IMR-90 (cell line): Measurements from ENCODE around the gene IL13. TPM values are rescaled to one million over a fixed set of nuclear protein-coding genes. Genes with fewer than 3 reads are reported as not detected.

Experiments
- ATAC-seq: fragments of 200-7000 bp; cut with Tn5 transposase; 2 replicates; pipeline ENCODE4 v1.9.1; 2020; ENCODE audit warnings: low read depth, mild to moderate bottlenecking, moderate library complexity
- BruUV-seq: library from RNA; stranded (reverse); fragments of 400-500 nt; replicated peaks from 2 replicates; lab custom pipeline; 2021; lab: Mats Ljungman, UMichigan
- CTCF ChIA-PET: fragments of 300-600 bp; formaldehyde crosslinking; extraction: SDS; loops from one replicate; lab custom pipeline; 2021; ENCODE audit warnings: antibody characterized with exemption; lab: Yijun Ruan, JAX
- POLR2A ChIA-PET: fragments of 300-600 bp; sonication (Branson Sonifier 250); formaldehyde crosslinking; loops from one replicate; lab custom pipeline; 2022; ENCODE audit warnings: antibody characterized with exemption; ENCODE audit not compliant: unreplicated experiment; lab: Charles Lee
- DNase-seq: peaks from one replicate; pipeline ENCODE4 v3.0.0; 2013
- H2AFZ ChIP-seq: replicated peaks from 2 replicates; pipeline ENCODE3; 2013; ENCODE audit warnings: low read length, mild to moderate bottlenecking; ENCODE audit not compliant: poor library complexity
- H2AK5ac ChIP-seq: 2 replicates; pipeline ENCODE4 v1.6.1; 2013; ENCODE audit warnings: low read depth, low read length, inconsistent platforms
- H2AK9ac ChIP-seq: replicated peaks from 2 replicates; pipeline ENCODE3; 2013; ENCODE audit warnings: mild to moderate bottlenecking, low read depth, low read length, moderate library complexity; ENCODE audit not compliant: poor library complexity
- H2BK120ac ChIP-seq: 2 replicates; pipeline ENCODE4 v1.6.1; 2013; ENCODE audit warnings: low read depth, low read length, inconsistent platforms
- H2BK15ac ChIP-seq: 3 replicates; pipeline ENCODE4 v1.6.1; 2013; ENCODE audit warnings: low read depth, low read length, inconsistent platforms
- H2BK20ac ChIP-seq: 2 replicates; pipeline ENCODE4 v1.6.1; 2013; ENCODE audit warnings: low read depth, mild to moderate bottlenecking, inconsistent platforms, low read length, moderate library complexity
- H2BK5ac ChIP-seq: 2 replicates; pipeline ENCODE4 v1.6.1; 2013; ENCODE audit warnings: mild to moderate bottlenecking, low read depth, low read length, inconsistent platforms; ENCODE audit not compliant: poor library complexity, severe bottlenecking
- H3K14ac ChIP-seq: replicated peaks from 2 replicates; pipeline ENCODE4 v1.6.1; 2013; ENCODE audit warnings: low read depth, low read length, inconsistent platforms
- H3K18ac ChIP-seq: 2 replicates; pipeline ENCODE4 v1.6.1; 2013; ENCODE audit warnings: low read depth, low read length, control low read depth
- H3K23ac ChIP-seq: 2 replicates; pipeline ENCODE4 v1.6.1; 2013; ENCODE audit warnings: low read depth, low read length, inconsistent platforms
- H3K27ac ChIP-seq: 2 replicates; pipeline ENCODE4 v1.5.1; 2013; ENCODE audit warnings: mild to moderate bottlenecking, control low read depth, low read length; ENCODE audit not compliant: insufficient read depth
- H3K27me3 ChIP-seq: 2 replicates; pipeline ENCODE4 v1.6.1; 2013; ENCODE audit warnings: low read length; ENCODE audit not compliant: control insufficient read depth, insufficient read depth
- H3K36me3 ChIP-seq: 2 replicates; pipeline ENCODE4 v1.6.1; 2013; ENCODE audit warnings: low read length, mixed read lengths; ENCODE audit not compliant: control insufficient read depth, insufficient read depth
- H3K4ac ChIP-seq: 2 replicates; pipeline ENCODE4 v1.6.1; 2013; ENCODE audit warnings: low read depth, low read length, inconsistent platforms
- H3K4me1 ChIP-seq: 2 replicates; pipeline ENCODE4 v1.6.1; 2013; ENCODE audit warnings: low read length, mixed read lengths; ENCODE audit not compliant: control insufficient read depth, insufficient read depth
- H3K4me2 ChIP-seq: 2 replicates; pipeline ENCODE4 v1.6.1; 2013; ENCODE audit warnings: low read depth, mild to moderate bottlenecking, control low read depth, low read length, moderate library complexity
- H3K4me3 ChIP-seq: 2 replicates; pipeline ENCODE4 v1.5.1; 2013; ENCODE audit warnings: low read depth, mild to moderate bottlenecking, control low read depth, low read length, moderate library complexity; ENCODE audit not compliant: insufficient read depth
- H3K56ac ChIP-seq: 2 replicates; pipeline ENCODE4 v1.6.1; 2013; ENCODE audit warnings: low read length, inconsistent platforms; ENCODE audit not compliant: insufficient read depth; ENCODE audit errors: extremely low read depth
- H3K79me1 ChIP-seq, 2 experiments: 2 replicates each; pipeline ENCODE4 v1.6.1; 2013; ENCODE audit warnings: low read length in 2 of 2, inconsistent platforms in 1 of 2, low read depth in 1 of 2
- H3K9ac ChIP-seq: 2 replicates; pipeline ENCODE4 v1.6.1; 2013; ENCODE audit warnings: low read depth, low read length, control low read depth
- H3K9me1 ChIP-seq: 2 replicates; pipeline ENCODE4 v1.6.1; 2013; ENCODE audit warnings: low read length, inconsistent platforms; ENCODE audit not compliant: insufficient read depth
- H3K9me3 ChIP-seq: 2 replicates; pipeline ENCODE4 v1.6.1; 2013; ENCODE audit warnings: low read length; ENCODE audit not compliant: control insufficient read depth, insufficient read depth
- H4K20me1 ChIP-seq: 2 replicates; pipeline ENCODE4 v1.6.1; 2013; ENCODE audit warnings: low read length, inconsistent platforms; ENCODE audit not compliant: insufficient read depth
- H4K5ac ChIP-seq: 2 replicates; pipeline ENCODE4 v1.6.1; 2013; ENCODE audit warnings: mild to moderate bottlenecking, low read depth, low read length, control low read depth
- H4K8ac ChIP-seq, 2 experiments: 2 replicates each; pipeline ENCODE4 v1.6.1; 2013; ENCODE audit warnings: low read depth in 2 of 2, low read length in 2 of 2, control low read depth in 1 of 2, inconsistent platforms in 1 of 2
- H4K91ac ChIP-seq: 2 replicates; pipeline ENCODE4 v1.6.1; 2013; ENCODE audit warnings: low read depth, low read length, inconsistent platforms; ENCODE audit not compliant: insufficient read depth
- CEBPB ChIP-seq: IDR thresholded peaks from 2 replicates; pipeline ENCODE4 v1.6.1; 2012; ENCODE audit warnings: low read depth, low read length, improper control_type of control experiment
- CHD1 ChIP-seq: IDR thresholded peaks from 2 replicates; pipeline ENCODE4 v1.6.1; 2012; ENCODE audit warnings: low read depth, low read length, improper control_type of control experiment
- FOS ChIP-seq: fragments of 150-350 bp; IDR thresholded peaks from 2 replicates; pipeline ENCODE4 v1.6.1; 2016; ENCODE audit warnings: low read depth, low read length
- MAZ ChIP-seq: IDR thresholded peaks from 2 replicates; pipeline ENCODE4 v1.6.1; 2012; ENCODE audit warnings: low read depth, mild to moderate bottlenecking, low read length, improper control_type of control experiment, moderate library complexity, borderline replicate concordance
- MXI1 ChIP-seq: IDR thresholded peaks from 2 replicates; pipeline ENCODE4 v1.6.1; 2012; ENCODE audit warnings: low read depth, mild to moderate bottlenecking, low read length, moderate library complexity, borderline replicate concordance
- RCOR1 ChIP-seq: IDR thresholded peaks from 2 replicates; pipeline ENCODE4 v1.6.1; 2012; ENCODE audit warnings: mild to moderate bottlenecking, low read length, improper control_type of control experiment; ENCODE audit not compliant: insufficient replicate concordance
- RFX5 ChIP-seq: IDR thresholded peaks from 2 replicates; pipeline ENCODE4 v1.8.0; 2012; ENCODE audit warnings: low read depth, mild to moderate bottlenecking, low read length, moderate library complexity
- SMC3 ChIP-seq: fragments of 150-350 bp; IDR thresholded peaks from 2 replicates; pipeline ENCODE4 v1.6.1; 2016; ENCODE audit warnings: low read depth, mild to moderate bottlenecking, antibody characterized with exemption, low read length, moderate library complexity
- WGBS, 2 experiments: methylation state at CpG; one replicate each; pipeline versions ENCODE4 v1.1.5 to v1.1.7; 2013; ENCODE audit warnings: missing lambda C conversion rate in 2 of 2; ENCODE audit not compliant: insufficient read length in 1 of 2; ENCODE audit errors: extremely low coverage in 2 of 2; 5-methylcytosine and 5-hydroxymethylcytosine counted together
- dilution Hi-C: fragments of 300-500 bp; cut with HindIII; formaldehyde crosslinking; loops from one replicate; pipeline ENCODE4 v1.14.3; 2018; ENCODE audit warnings: low sequenced_read_pairs; ENCODE audit not compliant: unreplicated experiment
- in situ Hi-C: fragments of 300-500 bp; cut with MboI; formaldehyde crosslinking; loops from 3 replicates; pipeline ENCODE4 v1.14.3; 2019; ENCODE audit warnings: low sequenced_read_pairs, inconsistent platforms, mixed read lengths
- intact Hi-C: fragments of 100-400 bp; cut with micrococcal nuclease; formaldehyde crosslinking; loops from 2 replicates; pipeline ENCODE4 v1.10.0; 2022
- polyA plus RNA-seq, 3 experiments: library from polyadenylated mRNA; depleted of rRNA; stranded (reverse); fragments of >200 nt; gene quantifications; 2 replicates each; pipeline ENCODE4 v1.2.3, GENCODE V29; 2012; ENCODE audit warnings: low replicate concordance in 1 of 3
- total RNA-seq: library from RNA; depleted of rRNA; stranded (reverse); fragments of >200 nt; gene quantifications from 2 replicates; pipeline ENCODE4 v1.2.3, GENCODE V29; 2012
- TF ChIP-seq, protein P1 (sequence below): fragments of 150-350 bp; IDR thresholded peaks from 2 replicates; pipeline ENCODE4 v1.6.1; 2017; ENCODE audit warnings: mild to moderate bottlenecking, antibody characterized with exemption, low read length, low read depth
- TF ChIP-seq, protein P2 (sequence below): fragments of 150-350 bp; IDR thresholded peaks from 2 replicates; pipeline ENCODE4 v1.6.1; 2016; ENCODE audit warnings: low read depth, mild to moderate bottlenecking, low read length, moderate library complexity, borderline replicate concordance

Gene IL13
- total and polyA plus RNA-seq, 2 of the 4 experiments (the other 2 are of a cell fraction), result not detected

DNA sequence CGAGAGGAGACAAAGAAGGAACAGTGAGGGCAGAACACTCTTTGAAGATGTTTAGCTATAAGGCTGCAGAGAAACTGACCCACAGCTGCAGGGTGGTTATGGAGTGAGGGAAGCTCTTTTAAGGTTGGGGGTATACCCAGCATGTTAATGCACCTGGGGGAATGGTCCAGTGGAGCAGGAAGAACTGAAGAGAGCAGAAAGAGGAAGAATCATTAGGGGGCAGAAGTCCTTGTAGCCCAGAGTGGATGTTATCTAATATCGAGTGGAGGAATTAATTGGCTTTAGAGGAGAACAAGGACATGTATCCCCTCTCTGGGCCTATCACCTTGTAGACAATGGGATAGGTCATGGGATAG, 23.5 kb downstream of the IL13 start:
- no peaks in the 10 kb centered on the region for H3K9me3 ChIP-seq
- H3K23ac ChIP-seq, result no peak overlapping the region
- DNase-seq (no peak), ATAC-seq (no peak)
- H3K14ac ChIP-seq, result no peak overlapping the region
- peaks cover 6% of the 10 kb centered on the region for H3K4me1 ChIP-seq
- no peak overlapping the region; the same call in 1 of the 2 replicates for H3K56ac ChIP-seq
- no peaks in the 10 kb centered on the region for H3K36me3 ChIP-seq
- in situ Hi-C loops, result no loop called here
- intact Hi-C loops, result no loop called here
- H3K27ac ChIP-seq, result no peak overlapping the region
- H2BK20ac ChIP-seq, result no peak overlapping the region
- no peak overlapping the region for H3K9ac ChIP-seq
- H3K9me1 ChIP-seq, result peaks cover 15% of the 10 kb centered on the region
- ChIA-PET POLR2A (no interaction called here), CTCF (no interaction called here)
- no TSS peak for BruUV-seq
- H2AK5ac ChIP-seq, result no peak overlapping the region
- no peak overlapping the region for H3K18ac ChIP-seq
- no peaks in the 10 kb centered on the region for H4K20me1 ChIP-seq
- H3K4me2 ChIP-seq, result no peak overlapping the region
- no peaks in the 10 kb centered on the region for H3K27me3 ChIP-seq
- H2BK15ac ChIP-seq, result no peak overlapping the region
- WGBS, 2 experiments, result 100% methylated on average over 1 of the region's 2 CpGs; no CpG with 5 or more reads in 1 of the 2 experiments
- H3K4ac ChIP-seq, result no peak overlapping the region
- no peak overlapping the region for H2AK9ac ChIP-seq
- H4K91ac ChIP-seq, result no peak overlapping the region
- dilution Hi-C loops, result no loop called here
- no peak overlapping the region for H2AFZ ChIP-seq
- no peak overlapping the region for H2BK5ac ChIP-seq
- no peak overlapping the region for H2BK120ac ChIP-seq
- no peak overlapping the region for H4K8ac ChIP-seq
- H3K79me1 ChIP-seq, result no peaks in the 10 kb centered on the region
- no peak for TF ChIP-seq SMC3
- TF ChIP-seq FOS, result no peak
- no peak for TF ChIP-seq MAZ
- TF ChIP-seq RCOR1, result no peak
- TF ChIP-seq, protein P1, sequence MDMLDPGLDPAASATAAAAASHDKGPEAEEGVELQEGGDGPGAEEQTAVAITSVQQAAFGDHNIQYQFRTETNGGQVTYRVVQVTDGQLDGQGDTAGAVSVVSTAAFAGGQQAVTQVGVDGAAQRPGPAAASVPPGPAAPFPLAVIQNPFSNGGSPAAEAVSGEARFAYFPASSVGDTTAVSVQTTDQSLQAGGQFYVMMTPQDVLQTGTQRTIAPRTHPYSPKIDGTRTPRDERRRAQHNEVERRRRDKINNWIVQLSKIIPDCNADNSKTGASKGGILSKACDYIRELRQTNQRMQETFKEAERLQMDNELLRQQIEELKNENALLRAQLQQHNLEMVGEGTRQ, result no peak
- no peak for TF ChIP-seq MXI1
- no peak for TF ChIP-seq RFX5
- TF ChIP-seq, protein P2, sequence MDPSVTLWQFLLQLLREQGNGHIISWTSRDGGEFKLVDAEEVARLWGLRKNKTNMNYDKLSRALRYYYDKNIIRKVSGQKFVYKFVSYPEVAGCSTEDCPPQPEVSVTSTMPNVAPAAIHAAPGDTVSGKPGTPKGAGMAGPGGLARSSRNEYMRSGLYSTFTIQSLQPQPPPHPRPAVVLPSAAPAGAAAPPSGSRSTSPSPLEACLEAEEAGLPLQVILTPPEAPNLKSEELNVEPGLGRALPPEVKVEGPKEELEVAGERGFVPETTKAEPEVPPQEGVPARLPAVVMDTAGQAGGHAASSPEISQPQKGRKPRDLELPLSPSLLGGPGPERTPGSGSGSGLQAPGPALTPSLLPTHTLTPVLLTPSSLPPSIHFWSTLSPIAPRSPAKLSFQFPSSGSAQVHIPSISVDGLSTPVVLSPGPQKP, result no peak
- no peak for TF ChIP-seq CHD1
- TF ChIP-seq CEBPB, result no peak
- H4K5ac ChIP-seq, result no peak overlapping the region
- no peak overlapping the region for H3K4me3 ChIP-seq
